SJSA1 (cell line): ENCODE measurements around the gene LRCH1. TPM values are rescaled to one million over a fixed set of nuclear protein-coding genes. Genes with fewer than 3 reads are reported as not detected.

ENCODE experiments used
- DNase-seq, 2 experiments: peaks; one replicate each; pipeline ENCODE4 v3.0.0-alpha.2; 2015 to 2020; ENCODE audit warnings: low spot score in 2 of 2, low read depth in 1 of 2
- H3K27ac ChIP-seq: fragments of 250-450 bp; sonication (Bioruptor Pico); 2 replicates; pipeline ENCODE4 v1.5.1; 2020; ENCODE audit warnings: mild to moderate bottlenecking, moderate library complexity
- H3K27me3 ChIP-seq: fragments of 250-450 bp; sonication (Bioruptor Pico); replicated peaks from 2 replicates; pipeline ENCODE4 v1.5.1; 2020; ENCODE audit warnings: mild to moderate bottlenecking, moderate library complexity
- H3K36me3 ChIP-seq: fragments of 250-450 bp; sonication (Bioruptor Pico); 2 replicates; pipeline ENCODE4 v1.5.1; 2020; ENCODE audit warnings: mild to moderate bottlenecking
- H3K4me1 ChIP-seq: fragments of 250-450 bp; sonication (Bioruptor Pico); replicated peaks from 2 replicates; pipeline ENCODE4 v1.6.1; 2021; ENCODE audit warnings: mild to moderate bottlenecking
- H3K4me3 ChIP-seq: fragments of 250-450 bp; sonication (Bioruptor Pico); 2 replicates; pipeline ENCODE4 v1.5.1; 2020; ENCODE audit warnings: mild to moderate bottlenecking
- H3K9me3 ChIP-seq: fragments of 250-450 bp; sonication (Bioruptor Pico); replicated peaks from 2 replicates; pipeline ENCODE4 v1.5.1; 2020; ENCODE audit warnings: mild to moderate bottlenecking
- total RNA-seq: library from RNA; depleted of rRNA; stranded (reverse); fragments of >200 nt; shearing (Covaris generic); gene quantifications from 2 replicates; pipeline ENCODE4 v1.2.3, GENCODE V29; 2014

The LRCH1 gene
- total RNA-seq, 1 experiment from 2014 or later: 6.3 TPM

DNA sequence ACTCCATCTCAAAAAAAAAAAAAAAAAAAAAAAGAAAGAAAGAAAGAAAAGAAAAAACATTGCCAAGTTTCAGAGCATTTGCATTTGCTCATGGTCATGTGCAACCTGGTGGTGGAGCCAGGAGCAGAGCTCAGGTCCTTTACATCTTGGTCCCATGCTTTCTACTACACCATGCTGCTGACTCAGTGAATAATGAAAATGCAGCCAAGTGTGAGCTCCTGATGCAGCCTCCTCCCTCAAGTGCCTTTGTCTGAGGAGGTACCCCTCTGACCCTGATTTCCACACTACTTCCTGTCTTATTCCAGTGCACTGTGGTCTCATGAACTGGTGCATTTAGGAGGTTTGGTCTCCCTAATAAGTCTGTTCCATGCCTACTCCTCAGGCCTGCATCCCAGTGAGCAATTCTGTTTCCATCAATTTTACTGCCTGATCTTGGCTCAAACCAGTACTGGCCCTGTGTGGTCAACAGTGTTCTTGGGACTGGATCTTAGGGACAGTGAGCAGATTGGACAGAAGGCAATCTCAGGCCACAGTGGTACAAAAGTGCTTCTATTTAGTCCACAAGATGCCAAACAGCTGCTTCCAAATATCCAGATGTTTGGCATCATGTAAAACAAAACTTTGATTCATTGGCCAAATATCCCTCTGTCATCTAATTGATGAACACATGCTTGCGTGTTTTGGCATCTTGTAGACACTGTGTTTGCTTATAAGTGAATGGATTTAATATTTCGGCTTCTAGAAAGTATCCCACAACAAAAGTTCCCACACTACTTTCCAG lies 28.8 kb upstream of the LRCH1 start:
- Histone ChIP-seq H3K27me3 (no peaks in the 10 kb centered on the region), H3K27ac (no peak overlapping the region), H3K9me3 (no peaks in the 10 kb centered on the region), H3K36me3 (no peaks in the 10 kb centered on the region), H3K4me3 (no peak overlapping the region), H3K4me1 (no peaks in the 10 kb centered on the region)
- DNase-seq: no peak

DNA sequence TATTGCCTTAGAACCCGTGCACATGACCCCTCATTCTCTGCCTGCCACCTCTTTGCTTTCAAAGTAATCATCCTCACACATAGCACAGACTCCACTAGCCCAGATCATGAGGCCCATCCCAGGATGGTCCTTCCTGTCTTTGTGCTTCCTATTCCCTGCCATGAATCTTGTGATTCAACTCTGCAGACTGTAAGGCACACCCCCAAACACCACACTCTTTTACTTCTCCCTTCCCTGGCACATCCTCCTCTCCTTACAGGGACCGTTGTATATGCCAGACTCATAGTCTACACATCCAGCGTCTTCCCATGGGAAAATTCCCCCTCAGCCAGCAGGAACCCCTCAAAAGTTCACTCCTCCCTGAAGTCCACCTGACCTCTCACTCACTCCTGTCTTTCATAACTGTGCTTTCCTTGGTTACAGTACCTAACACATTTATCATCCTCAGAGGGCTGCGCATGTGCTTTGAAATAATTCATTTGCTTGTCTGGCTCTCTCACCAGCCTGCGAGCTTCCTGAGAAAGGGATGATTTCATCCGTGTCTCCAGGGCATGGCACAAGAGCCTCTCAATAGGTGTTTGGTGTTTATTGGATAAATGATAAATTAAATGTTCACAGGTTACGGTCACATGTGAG lies 26.8 kb upstream of the LRCH1 start:
- Histone ChIP-seq H3K4me3 (no peak overlapping the region), H3K9me3 (no peaks in the 10 kb centered on the region), H3K4me1 (peaks cover 15% of the 10 kb centered on the region), H3K27me3 (no peaks in the 10 kb centered on the region), H3K27ac (no peak overlapping the region), H3K36me3 (no peaks in the 10 kb centered on the region)
- no peak for DNase-seq

DNA sequence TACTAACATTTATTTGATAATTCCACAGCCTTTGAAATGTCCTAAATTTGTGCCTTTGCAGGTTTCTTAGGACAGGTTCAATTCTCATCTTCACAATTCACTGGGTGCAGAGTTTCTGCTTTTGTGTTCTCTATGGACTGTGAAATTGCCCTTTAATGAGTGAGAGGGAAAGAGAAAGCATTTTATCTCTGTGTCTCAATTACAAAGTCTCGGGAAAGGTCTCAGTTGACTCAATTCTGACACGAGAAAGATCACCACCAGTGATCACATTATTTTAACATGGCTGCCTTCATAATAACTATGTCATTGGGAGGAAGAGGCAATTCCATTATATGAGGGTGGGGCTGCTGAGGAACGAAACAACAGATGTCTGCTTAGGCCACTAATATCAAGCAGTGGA lies 26.2 kb upstream of the LRCH1 start:
- Histone ChIP-seq H3K4me1 (peaks cover 20% of the 10 kb centered on the region), H3K9me3 (no peaks in the 10 kb centered on the region), H3K27ac (no peak overlapping the region), H3K36me3 (no peaks in the 10 kb centered on the region), H3K4me3 (no peak overlapping the region), H3K27me3 (no peaks in the 10 kb centered on the region)
- no peak for DNase-seq

DNA sequence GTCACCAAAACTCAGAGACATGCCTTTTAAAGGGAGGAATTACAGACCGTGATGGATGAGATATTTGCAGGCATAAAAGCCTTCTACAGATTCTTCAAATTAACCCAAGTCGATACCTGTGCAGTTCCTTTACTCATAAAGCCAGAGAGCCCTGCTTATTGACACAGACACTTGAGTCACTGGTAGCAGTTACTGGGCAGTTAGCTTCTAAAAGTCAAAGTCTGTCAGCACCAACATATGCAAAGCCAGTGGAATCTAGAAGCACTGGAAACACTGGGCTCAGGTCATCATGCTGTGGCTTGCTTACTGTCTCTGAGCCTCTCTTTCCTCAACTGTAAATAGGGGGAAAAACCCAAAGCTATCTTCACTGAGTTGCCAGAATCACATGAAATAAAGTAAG lies 25.7 kb upstream of the LRCH1 start:
- Histone ChIP-seq H3K4me1 (peaks cover 22% of the 10 kb centered on the region), H3K4me3 (no peak overlapping the region), H3K36me3 (no peaks in the 10 kb centered on the region), H3K27ac (no peak overlapping the region), H3K9me3 (no peaks in the 10 kb centered on the region), H3K27me3 (no peaks in the 10 kb centered on the region)
- DNase-seq: no peak

DNA sequence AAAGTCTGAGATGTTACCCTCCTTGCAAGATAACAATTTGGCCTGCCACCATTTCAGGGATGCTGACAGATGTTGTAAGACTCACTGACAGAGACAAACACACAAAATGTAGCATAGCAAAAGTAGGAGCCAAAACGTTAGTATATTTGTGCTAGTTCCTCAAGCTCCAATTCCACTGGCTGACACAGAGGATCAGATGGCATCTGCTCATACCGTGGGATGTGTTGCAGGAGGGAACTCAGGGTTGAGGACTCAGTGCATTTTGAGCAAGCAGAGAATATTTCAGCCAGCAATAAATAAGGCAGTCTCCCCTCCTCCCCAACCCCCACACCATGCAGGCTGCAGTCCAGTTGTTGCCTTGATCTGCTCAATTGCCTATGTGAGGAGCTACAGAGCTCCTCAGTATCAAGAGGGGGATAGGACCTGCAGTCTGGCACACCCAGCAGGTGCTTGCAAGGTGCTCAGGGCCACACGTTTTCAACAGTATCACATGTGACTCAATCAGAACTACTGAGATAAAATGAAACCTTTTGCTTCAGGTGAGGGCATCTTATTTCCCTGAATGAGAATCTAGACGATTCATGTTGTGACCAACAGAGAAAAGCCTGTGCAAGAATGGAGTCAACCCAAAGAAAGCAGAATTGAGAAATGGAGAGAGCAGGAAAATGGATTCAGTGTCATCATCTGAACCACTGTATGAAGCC lies 23.6 kb upstream of the LRCH1 start:
- DNase-seq: no peak

DNA sequence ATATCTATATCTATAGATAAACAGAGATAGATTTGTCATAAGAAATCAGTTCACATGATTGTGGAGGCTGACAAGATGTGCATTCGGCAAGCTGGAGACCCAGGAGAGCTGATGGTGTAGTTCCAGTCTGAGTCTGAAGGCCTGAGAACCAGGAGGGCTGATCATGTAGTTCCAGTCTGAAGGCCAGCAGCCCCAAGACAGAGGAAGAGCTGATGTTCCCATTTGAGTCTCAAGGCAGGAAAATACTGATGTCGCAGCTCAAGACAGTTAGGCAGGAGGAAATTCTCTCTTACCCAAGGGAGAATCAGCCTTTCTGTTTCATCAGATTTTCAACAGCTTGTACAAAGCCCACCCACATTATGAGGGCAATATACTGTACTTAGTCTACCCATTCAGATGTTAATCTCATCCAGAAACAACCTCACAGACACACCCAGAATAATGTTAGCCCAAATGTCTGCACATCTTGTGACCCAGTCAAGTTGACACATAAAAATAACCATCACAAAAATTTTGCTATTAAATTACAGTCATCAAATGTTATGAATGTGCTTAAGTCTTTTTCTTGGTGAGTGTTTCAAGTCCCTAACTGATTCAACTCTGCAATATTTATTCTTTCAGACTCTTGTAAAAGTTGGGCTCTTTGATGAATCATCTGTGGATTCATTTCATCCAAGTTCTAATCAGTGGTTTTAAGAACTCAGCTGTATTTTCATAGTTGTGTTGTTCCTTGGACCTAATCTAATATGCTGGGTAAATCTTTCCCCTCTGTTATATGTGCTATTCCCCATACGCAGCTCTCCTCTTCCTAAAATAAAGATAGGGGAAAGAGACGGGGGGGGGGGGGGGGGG lies 22.7 kb upstream of the LRCH1 start:
- Histone ChIP-seq H3K27me3 (no peaks in the 10 kb centered on the region), H3K9me3 (no peaks in the 10 kb centered on the region), H3K4me1 (peaks cover 22% of the 10 kb centered on the region), H3K36me3 (no peaks in the 10 kb centered on the region), H3K4me3 (no peak overlapping the region), H3K27ac (0 out of 2 replicates have a peak overlapping the region, but pooled peaks have one; percentile 37)
- DNase-seq: peak in 1 of 2 experiments; percentile 46

More for the DNA sequence above, 23.6 kb upstream of the LRCH1 start:
- H3K4me1 ChIP-seq: peaks cover 22% of the 10 kb centered on the region
- H3K36me3 ChIP-seq: no peaks in the 10 kb centered on the region
- H3K4me3 ChIP-seq: no peak overlapping the region
- H3K27me3 ChIP-seq: no peaks in the 10 kb centered on the region
- H3K27ac ChIP-seq: no peak overlapping the region
- H3K9me3 ChIP-seq: no peaks in the 10 kb centered on the region

DNA sequence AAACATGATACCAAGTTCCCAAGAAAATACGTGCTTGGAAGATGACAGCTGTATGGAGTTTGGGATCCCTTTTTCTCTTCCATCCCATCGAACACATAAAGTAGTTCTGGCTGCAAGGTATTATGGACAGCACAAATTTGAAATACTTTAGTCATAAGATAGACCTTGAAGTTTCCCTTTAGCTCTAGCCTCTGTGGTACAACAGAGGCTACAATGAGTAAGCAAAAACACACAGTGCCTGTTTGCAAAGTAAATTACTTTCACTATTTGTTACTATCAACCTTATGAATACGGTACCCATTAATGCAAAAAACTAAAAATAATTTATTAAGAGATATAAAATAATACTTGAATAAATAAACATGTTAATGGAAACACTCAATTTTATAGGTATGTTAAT lies 21.0 kb upstream of the LRCH1 start:
- no peak for DNase-seq
- Histone ChIP-seq H3K4me3 (no peak overlapping the region), H3K36me3 (no peaks in the 10 kb centered on the region)

DNA sequence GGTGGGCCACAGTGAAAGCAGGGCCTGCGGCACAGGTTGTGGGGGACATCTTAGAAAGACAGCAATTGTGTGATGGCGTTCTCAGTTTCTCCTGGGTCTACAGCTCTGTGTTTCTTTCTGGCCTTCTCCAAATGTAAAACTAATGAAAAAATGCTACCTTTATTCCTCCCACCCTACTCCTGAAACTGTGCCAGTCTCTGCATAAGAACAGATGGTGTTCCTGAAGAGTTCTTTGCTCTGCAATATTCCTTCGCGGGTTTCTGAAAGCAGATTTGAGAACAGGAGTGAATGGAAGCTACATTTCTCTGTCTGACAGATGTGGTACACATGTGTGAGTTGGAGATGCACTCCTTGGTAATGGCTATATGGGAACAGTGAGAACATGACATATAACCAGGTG lies 18.0 kb upstream of the LRCH1 start:
- Histone ChIP-seq H3K9me3 (no peaks in the 10 kb centered on the region), H3K4me3 (no peak overlapping the region), H3K36me3 (no peaks in the 10 kb centered on the region), H3K27me3 (no peaks in the 10 kb centered on the region), H3K4me1 (peaks cover 29% of the 10 kb centered on the region), H3K27ac (no peak overlapping the region)
- DNase-seq: no peak

More for the DNA sequence above, 21.0 kb upstream of the LRCH1 start:
- H3K27ac ChIP-seq: no peak overlapping the region
- H3K27me3 ChIP-seq: no peaks in the 10 kb centered on the region
- H3K4me1 ChIP-seq: peaks cover 22% of the 10 kb centered on the region
- H3K9me3 ChIP-seq: no peaks in the 10 kb centered on the region

DNA sequence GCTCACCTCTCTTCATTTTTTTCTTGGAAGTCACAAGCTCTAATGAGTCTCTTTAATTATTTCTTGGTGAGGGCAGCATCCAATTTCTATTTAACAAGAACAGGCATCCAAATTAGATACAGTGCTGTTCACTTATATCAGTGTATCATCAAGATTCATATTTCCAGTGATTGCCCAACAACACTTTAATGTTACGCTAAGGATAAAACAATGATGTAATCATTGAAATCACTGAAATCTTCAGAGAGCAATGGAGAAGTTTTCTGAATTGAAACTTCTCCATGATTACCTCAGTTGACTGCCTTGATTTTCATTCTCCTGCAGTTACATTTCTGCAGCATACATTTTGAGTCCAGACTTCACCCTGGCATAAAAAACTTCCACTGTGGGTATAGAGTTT lies 17.1 kb upstream of the LRCH1 start:
- H3K9me3 ChIP-seq: no peaks in the 10 kb centered on the region
- no peaks in the 10 kb centered on the region for H3K36me3 ChIP-seq
- peaks cover 21% of the 10 kb centered on the region for H3K4me1 ChIP-seq
- DNase-seq: no peak
- H3K4me3 ChIP-seq: no peak overlapping the region
- no peaks in the 10 kb centered on the region for H3K27me3 ChIP-seq
- H3K27ac ChIP-seq: no peak overlapping the region

DNA sequence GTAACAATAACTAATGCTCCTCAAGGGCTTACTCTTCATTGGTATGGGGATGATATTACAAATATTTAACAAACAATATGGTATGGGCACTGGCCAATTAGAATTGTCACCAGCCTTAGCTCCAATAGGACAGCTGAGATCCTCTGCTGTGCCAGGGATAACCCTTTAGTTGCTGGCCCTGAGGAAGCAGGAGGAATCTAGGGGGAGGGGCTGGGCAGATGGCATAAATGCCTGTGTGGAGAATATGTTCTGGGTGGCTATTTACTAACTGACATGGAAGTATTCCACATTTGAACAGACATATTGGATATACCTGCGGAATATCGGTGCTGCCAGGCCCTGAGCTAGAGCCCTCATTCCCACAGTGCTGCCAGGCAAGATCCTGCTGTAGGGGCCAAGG lies 16.6 kb upstream of the LRCH1 start:
- Histone ChIP-seq H3K36me3 (no peaks in the 10 kb centered on the region), H3K9me3 (no peaks in the 10 kb centered on the region), H3K27ac (no peak overlapping the region)

DNA sequence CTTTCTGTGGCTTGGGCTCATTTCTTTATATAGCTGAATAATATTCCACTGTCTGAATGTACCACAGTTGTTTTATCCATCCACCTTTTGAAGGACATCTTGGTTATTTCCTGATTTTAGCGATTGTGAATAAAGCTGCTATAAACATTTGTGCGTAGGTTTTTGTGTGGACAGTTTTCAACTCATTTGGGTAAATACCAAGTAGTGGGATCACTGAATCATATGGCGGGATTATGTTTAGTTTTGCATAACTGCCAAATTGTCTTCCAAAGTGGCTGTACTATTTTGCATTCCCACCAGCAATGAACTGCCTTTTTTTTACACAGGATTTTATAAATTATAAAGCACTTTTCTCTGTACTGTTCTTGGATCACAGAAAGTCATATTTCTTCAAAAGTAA lies 13.7 kb upstream of the LRCH1 start:
- 0 out of 2 replicates have a peak overlapping the region, but pooled peaks have one; percentile 20 for H3K27ac ChIP-seq
- no peaks in the 10 kb centered on the region for H3K27me3 ChIP-seq
- no peak for DNase-seq
- no peak overlapping the region for H3K4me3 ChIP-seq
- H3K36me3 ChIP-seq: no peaks in the 10 kb centered on the region
- peaks cover 12% of the 10 kb centered on the region for H3K4me1 ChIP-seq
- H3K9me3 ChIP-seq: no peaks in the 10 kb centered on the region

More for the DNA sequence above, 16.6 kb upstream of the LRCH1 start:
- DNase-seq: no peak
- Histone ChIP-seq H3K4me3 (no peak overlapping the region), H3K4me1 (peaks cover 18% of the 10 kb centered on the region), H3K27me3 (no peaks in the 10 kb centered on the region)

DNA sequence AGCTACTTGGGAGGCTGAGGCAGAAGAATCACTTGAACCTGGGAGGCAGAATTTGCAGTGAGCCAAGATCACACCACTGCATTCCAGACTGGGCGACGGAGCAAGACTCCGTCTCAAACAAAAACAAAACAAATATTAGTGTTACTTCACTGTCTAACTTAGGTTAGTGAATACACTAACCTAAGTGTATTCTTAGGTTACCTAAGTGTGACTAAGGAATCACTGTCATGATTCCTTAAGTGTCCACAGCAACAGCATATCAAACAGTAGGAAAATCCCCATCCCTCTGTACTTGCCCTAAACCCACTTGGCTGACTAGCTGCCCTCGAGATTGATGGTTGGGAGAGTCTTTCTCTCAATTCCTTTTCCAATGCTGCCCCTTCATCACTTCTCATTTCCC lies 11.8 kb upstream of the LRCH1 start:
- Histone ChIP-seq H3K9me3 (no peaks in the 10 kb centered on the region), H3K4me1 (peaks cover 12% of the 10 kb centered on the region), H3K4me3 (no peak overlapping the region), H3K27ac (no peak overlapping the region), H3K27me3 (no peaks in the 10 kb centered on the region), H3K36me3 (no peaks in the 10 kb centered on the region)
- no peak for DNase-seq

DNA sequence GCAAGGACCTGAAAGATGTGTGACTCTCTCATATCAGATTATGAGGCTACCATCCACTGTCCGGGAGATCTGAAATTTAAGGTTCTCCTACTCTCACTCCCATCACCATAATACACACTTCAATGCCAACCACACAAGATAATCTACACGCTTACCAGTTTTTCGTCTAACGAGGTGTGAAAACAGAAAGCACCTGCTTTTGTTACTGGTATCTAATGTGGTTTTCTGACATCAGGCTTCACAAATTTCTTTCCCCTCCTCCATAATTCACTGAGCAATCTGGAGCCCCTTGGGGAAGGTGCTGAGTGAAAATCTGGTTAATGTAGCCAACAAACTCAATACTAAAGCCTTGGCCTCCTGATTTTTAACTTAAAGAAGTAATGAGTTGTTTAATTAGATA lies 10.1 kb upstream of the LRCH1 start:
- Histone ChIP-seq H3K27me3 (no peaks in the 10 kb centered on the region), H3K36me3 (no peaks in the 10 kb centered on the region), H3K27ac (no peak overlapping the region), H3K4me1 (peaks cover 12% of the 10 kb centered on the region), H3K9me3 (no peaks in the 10 kb centered on the region), H3K4me3 (no peak overlapping the region)
- DNase-seq: no peak
